Stimulated activated effector memory CD8-positive, alpha-beta T cell treated with anti-CD3 and anti-CD28 coated beads, Interleukin-12 subunit alpha, Interleukin-12 subunit beta, amount 100 ng/mL, for 72 hours (primary cell): ENCODE measurements around the gene AFAP1.
A peak's percentile ranks its signal among the peaks of the same experiment; 100 is the strongest.

Source experiments
- ATAC-seq: fragments of 150-1000 bp; cut with Tn5 transposase; 2 replicates; pipeline ENCODE4 v1.10.0; 2021
- DNase-seq, 2 donors: peaks; one replicate each; pipeline ENCODE4 v3.0.0; 2021 to 2022; ENCODE audit warnings: low spot score in 2 of 2
- H3K27ac Mint-ChIP-seq: one replicate; pipeline ENCODE4 v1.8.0; 2022; ENCODE audit warnings: mild to moderate bottlenecking, mixed read lengths
- H3K36me3 Mint-ChIP-seq: one replicate; pipeline ENCODE4 v1.8.0; 2022; ENCODE audit warnings: mild to moderate bottlenecking, mixed read lengths
- H3K4me1 Mint-ChIP-seq: one replicate; pipeline ENCODE4 v1.8.0; 2022; ENCODE audit warnings: mixed read lengths
- H3K4me3 Mint-ChIP-seq: one replicate; pipeline ENCODE4 v1.8.0; 2022; ENCODE audit warnings: mild to moderate bottlenecking, mixed read lengths
- H3K9me3 Mint-ChIP-seq: one replicate; pipeline ENCODE4 v1.8.0; 2022; ENCODE audit warnings: mixed read lengths

AFAP1 gene

GRCh38 chr4:7790023-7790422 is 149.6 kb downstream of the AFAP1 start:
- Mint-ChIP-seq H3K9me3 (no peaks in the 10 kb centered on the region), H3K4me3 (no peak overlapping the region), H3K27ac (no peak overlapping the region), H3K36me3 (peaks cover 45% of the 10 kb centered on the region), H3K4me1 (no peaks in the 10 kb centered on the region)
- DNase-seq (no peak), ATAC-seq (no peak)

GRCh38 chr4:7788694-7789425 is 150.8 kb downstream of the AFAP1 start:
- peaks cover 43% of the 10 kb centered on the region for H3K36me3 Mint-ChIP-seq
- H3K4me1 Mint-ChIP-seq, result peaks cover under 1% of the 10 kb centered on the region
- ATAC-seq (no peak), DNase-seq (no peak)
- no peaks in the 10 kb centered on the region for H3K9me3 Mint-ChIP-seq
- no peak overlapping the region for H3K27ac Mint-ChIP-seq
- no peak overlapping the region for H3K4me3 Mint-ChIP-seq

- ATAC-seq (no peak), DNase-seq (no peak)
- Mint-ChIP-seq H3K4me1 (peaks cover 6% of the 10 kb centered on the region), H3K27ac (no peak overlapping the region), H3K36me3 (peaks cover 42% of the 10 kb centered on the region), H3K9me3 (no peaks in the 10 kb centered on the region), H3K4me3 (no peak overlapping the region)
Observed at GRCh38 chr4:7788193-7788592, 151.5 kb downstream of the AFAP1 start.

GRCh38 chr4:7787681-7788141 is 151.9 kb downstream of the AFAP1 start:
- Mint-ChIP-seq H3K27ac (no peak overlapping the region), H3K4me1 (peaks cover 6% of the 10 kb centered on the region), H3K9me3 (no peaks in the 10 kb centered on the region), H3K36me3 (peaks cover 37% of the 10 kb centered on the region), H3K4me3 (no peak overlapping the region)
- ATAC-seq (no peak), DNase-seq (no peak)

GRCh38 chr4:7787067-7787466 is 152.6 kb downstream of the AFAP1 start:
- DNase-seq (no peak), ATAC-seq (no peak)
- H3K4me3 Mint-ChIP-seq, result no peak overlapping the region
- no peak overlapping the region for H3K27ac Mint-ChIP-seq
- no peaks in the 10 kb centered on the region for H3K9me3 Mint-ChIP-seq
- H3K36me3 Mint-ChIP-seq, result peaks cover 31% of the 10 kb centered on the region
- H3K4me1 Mint-ChIP-seq, result peaks cover 9% of the 10 kb centered on the region

- Mint-ChIP-seq H3K4me1 (peaks cover 14% of the 10 kb centered on the region), H3K4me3 (no peak overlapping the region), H3K36me3 (peaks cover 25% of the 10 kb centered on the region), H3K27ac (no peak overlapping the region), H3K9me3 (no peaks in the 10 kb centered on the region)
- no peak for DNase-seq
- ATAC-seq, result no peak
Observed at GRCh38 chr4:7786517-7786916, 153.1 kb downstream of the AFAP1 start.

- H3K4me3 Mint-ChIP-seq, result no peak overlapping the region
- H3K4me1 Mint-ChIP-seq, result peaks cover 19% of the 10 kb centered on the region
- DNase-seq (no peak), ATAC-seq (no peak)
- no peak overlapping the region for H3K27ac Mint-ChIP-seq
- no peaks in the 10 kb centered on the region for H3K9me3 Mint-ChIP-seq
- H3K36me3 Mint-ChIP-seq, result peaks cover 22% of the 10 kb centered on the region
Observed at GRCh38 chr4:7786040-7786439, 153.6 kb downstream of the AFAP1 start.

GRCh38 chr4:7785017-7785416 is 154.6 kb downstream of the AFAP1 start:
- H3K4me1 Mint-ChIP-seq, result peaks cover 23% of the 10 kb centered on the region
- no peak overlapping the region for H3K27ac Mint-ChIP-seq
- no peaks in the 10 kb centered on the region for H3K9me3 Mint-ChIP-seq
- DNase-seq (no peak), ATAC-seq (peak; percentile 60)
- H3K4me3 Mint-ChIP-seq, result no peak overlapping the region
- H3K36me3 Mint-ChIP-seq, result peaks cover 31% of the 10 kb centered on the region

GRCh38 chr4:7784131-7784870 is 155.4 kb downstream of the AFAP1 start:
- ATAC-seq, result no peak
- DNase-seq, result no peak
- H3K9me3 Mint-ChIP-seq, result no peaks in the 10 kb centered on the region
- peak overlapping the region; percentile 30 for H3K27ac Mint-ChIP-seq
- H3K4me3 Mint-ChIP-seq, result no peak overlapping the region
- peaks cover 30% of the 10 kb centered on the region for H3K36me3 Mint-ChIP-seq
- H3K4me1 Mint-ChIP-seq, result peaks cover 23% of the 10 kb centered on the region

- Mint-ChIP-seq H3K4me1 (peaks cover 29% of the 10 kb centered on the region), H3K4me3 (no peak overlapping the region), H3K36me3 (peaks cover 33% of the 10 kb centered on the region), H3K27ac (peak overlapping the region; percentile 30), H3K9me3 (no peaks in the 10 kb centered on the region)
- no peak for ATAC-seq
- DNase-seq, result no peak
Observed at GRCh38 chr4:7783541-7783940, 156.1 kb downstream of the AFAP1 start.

- H3K36me3 Mint-ChIP-seq, result peaks cover 40% of the 10 kb centered on the region
- peaks cover 35% of the 10 kb centered on the region for H3K4me1 Mint-ChIP-seq
- no peaks in the 10 kb centered on the region for H3K9me3 Mint-ChIP-seq
- no peak for DNase-seq
- ATAC-seq, result peak; percentile 45
- H3K27ac Mint-ChIP-seq, result no peak overlapping the region
- H3K4me3 Mint-ChIP-seq, result no peak overlapping the region
Observed at GRCh38 chr4:7782783-7783182, 156.9 kb downstream of the AFAP1 start.

GRCh38 chr4:7781993-7782392 is 157.7 kb downstream of the AFAP1 start:
- no peak overlapping the region for H3K4me3 Mint-ChIP-seq
- DNase-seq, result no peak
- H3K9me3 Mint-ChIP-seq, result no peaks in the 10 kb centered on the region
- peaks cover 35% of the 10 kb centered on the region for H3K4me1 Mint-ChIP-seq
- no peak overlapping the region for H3K27ac Mint-ChIP-seq
- peaks cover 46% of the 10 kb centered on the region for H3K36me3 Mint-ChIP-seq
- no peak for ATAC-seq

- Mint-ChIP-seq H3K36me3 (peaks cover 47% of the 10 kb centered on the region), H3K27ac (peak overlapping the region; percentile 65), H3K9me3 (no peaks in the 10 kb centered on the region), H3K4me3 (no peak overlapping the region), H3K4me1 (peaks cover 35% of the 10 kb centered on the region)
- ATAC-seq (no peak), DNase-seq (no peak)
Observed at GRCh38 chr4:7781366-7781765, 158.3 kb downstream of the AFAP1 start.

- Mint-ChIP-seq H3K27ac (peak overlapping the region; percentile 65), H3K4me1 (peaks cover 35% of the 10 kb centered on the region)
Observed at GRCh38 chr4:7780751-7781348, 158.8 kb downstream of the AFAP1 start.

GRCh38 chr4:7779432-7779768 is 160.3 kb downstream of the AFAP1 start:
- peaks cover 35% of the 10 kb centered on the region for H3K4me1 Mint-ChIP-seq
- no peak overlapping the region for H3K4me3 Mint-ChIP-seq
- H3K9me3 Mint-ChIP-seq, result no peaks in the 10 kb centered on the region
- DNase-seq, result no peak
- ATAC-seq, result no peak
- H3K36me3 Mint-ChIP-seq, result peaks cover 58% of the 10 kb centered on the region
- peak overlapping the region; percentile 48 for H3K27ac Mint-ChIP-seq

More at GRCh38 chr4:7780751-7781348, 158.8 kb downstream of the AFAP1 start:
- no peak for DNase-seq
- H3K36me3 Mint-ChIP-seq, result peaks cover 44% of the 10 kb centered on the region
- no peak for ATAC-seq
- no peaks in the 10 kb centered on the region for H3K9me3 Mint-ChIP-seq
- H3K4me3 Mint-ChIP-seq, result no peak overlapping the region
